GM19463 (cell line): ENCODE results near the gene BRIP1.

Experiments used
- ATAC-seq: cut with Tn5 transposase; IDR thresholded peaks from one replicate; pipeline ENCODE4 v1.9.1; 2021; ENCODE audit warnings: mild to moderate bottlenecking, moderate library complexity; ENCODE audit not compliant: unreplicated experiment

BRIP1 gene

GRCh38 chr17:61642768-61643167 lies 220.6 kb downstream of the BRIP1 start:
- no peak for ATAC-seq

DNA sequence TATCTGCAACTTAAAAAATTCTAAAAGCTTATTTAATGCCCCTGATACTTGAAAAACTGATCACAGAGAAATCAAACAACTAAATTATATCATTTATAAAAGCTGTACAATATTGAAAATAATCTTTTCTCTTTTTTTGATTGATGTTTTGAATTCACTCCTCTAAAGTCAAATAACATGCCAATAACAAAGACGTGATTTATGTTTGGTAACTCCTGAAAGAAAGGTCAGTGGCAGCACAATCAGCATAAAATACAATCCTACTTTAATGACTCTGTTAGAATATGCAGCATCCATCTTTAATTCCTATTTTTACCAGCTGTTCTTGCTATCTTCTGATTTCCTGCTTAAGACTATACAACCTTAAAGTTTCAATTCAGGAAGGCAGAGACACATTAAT lies 221.6 kb downstream of the BRIP1 start:
- ATAC-seq: no peak

DNA sequence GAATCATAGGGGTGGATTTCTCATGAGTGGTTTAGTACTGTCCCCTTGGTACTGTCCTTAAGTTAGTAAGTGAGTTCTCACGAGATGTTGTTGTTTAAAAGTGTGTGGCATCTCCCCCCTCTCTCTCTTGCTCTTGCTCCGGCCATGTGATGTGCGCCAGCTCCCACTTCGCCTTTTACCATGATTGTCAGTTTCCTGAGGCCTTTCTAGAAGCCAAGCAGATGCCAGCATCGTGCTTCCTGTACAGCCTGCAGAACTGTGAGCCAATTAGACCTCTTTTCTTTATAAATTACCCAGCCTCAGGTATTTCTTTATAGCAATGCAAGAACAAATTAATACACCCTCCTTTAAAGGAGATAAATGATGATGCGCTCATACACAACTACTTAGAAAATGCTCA lies 222.2 kb downstream of the BRIP1 start:
- ATAC-seq: no peak

DNA sequence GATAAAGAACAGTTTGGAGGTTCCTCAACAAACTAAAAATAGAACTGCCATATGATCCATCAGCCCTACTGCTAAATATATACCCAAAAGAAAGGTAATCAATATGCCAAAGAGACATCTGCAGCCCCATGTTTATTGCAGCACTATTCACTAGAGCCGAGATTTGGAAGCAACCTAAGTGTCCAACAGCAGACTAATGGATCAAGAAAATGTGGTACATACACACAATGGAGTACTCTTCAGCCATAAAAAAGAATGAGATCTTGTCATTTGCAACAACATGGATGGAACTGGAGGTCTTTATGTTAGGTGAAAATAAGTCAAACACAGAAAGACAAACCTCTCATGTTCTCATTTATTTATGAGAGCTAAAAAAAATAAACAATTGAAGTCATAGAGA lies 223.5 kb downstream of the BRIP1 start:
- no peak for ATAC-seq

GRCh38 chr17:61638087-61638486 lies 225.2 kb downstream of the BRIP1 start:
- no peak for ATAC-seq

GRCh38 chr17:61635913-61636432 lies 227.4 kb downstream of the BRIP1 start:
- ATAC-seq: no peak

- ATAC-seq: no peak
Observed at GRCh38 chr17:61634942-61635538, 228.3 kb downstream of the BRIP1 start.

- no peak for ATAC-seq
Observed at GRCh38 chr17:61634011-61634539, 229.3 kb downstream of the BRIP1 start.

GRCh38 chr17:61632826-61633225 lies 230.5 kb downstream of the BRIP1 start:
- ATAC-seq: no peak

DNA sequence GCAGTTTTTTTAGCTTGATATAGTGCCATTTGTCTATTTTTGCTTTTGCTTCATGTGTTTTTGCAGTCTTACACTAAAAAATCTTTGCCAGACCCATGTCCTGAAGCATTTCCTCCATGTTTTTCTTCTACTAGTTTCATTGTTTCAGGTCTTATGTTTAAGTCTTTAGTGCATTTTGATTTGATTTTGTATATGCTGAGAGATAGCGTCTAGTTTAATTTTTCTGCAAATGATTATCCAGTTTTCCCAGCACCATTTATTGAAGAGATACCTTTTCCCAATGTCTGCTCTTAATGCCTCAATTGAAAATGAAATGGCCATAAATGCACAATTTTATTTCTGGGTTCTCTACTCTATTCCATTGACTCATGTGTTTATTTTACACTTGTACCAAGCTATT lies 231.5 kb downstream of the BRIP1 start:
- no peak for ATAC-seq
